Raji (cell line): ENCODE data around the gene ANKRD13A.

Experiments used
- POLR2A ChIP-seq: IDR thresholded peaks from 2 replicates; pipeline ENCODE4 v1.6.1; 2011; ENCODE audit warnings: low read depth, low read length, control low read depth; ENCODE audit not compliant: insufficient read depth

The ANKRD13A gene

DNA sequence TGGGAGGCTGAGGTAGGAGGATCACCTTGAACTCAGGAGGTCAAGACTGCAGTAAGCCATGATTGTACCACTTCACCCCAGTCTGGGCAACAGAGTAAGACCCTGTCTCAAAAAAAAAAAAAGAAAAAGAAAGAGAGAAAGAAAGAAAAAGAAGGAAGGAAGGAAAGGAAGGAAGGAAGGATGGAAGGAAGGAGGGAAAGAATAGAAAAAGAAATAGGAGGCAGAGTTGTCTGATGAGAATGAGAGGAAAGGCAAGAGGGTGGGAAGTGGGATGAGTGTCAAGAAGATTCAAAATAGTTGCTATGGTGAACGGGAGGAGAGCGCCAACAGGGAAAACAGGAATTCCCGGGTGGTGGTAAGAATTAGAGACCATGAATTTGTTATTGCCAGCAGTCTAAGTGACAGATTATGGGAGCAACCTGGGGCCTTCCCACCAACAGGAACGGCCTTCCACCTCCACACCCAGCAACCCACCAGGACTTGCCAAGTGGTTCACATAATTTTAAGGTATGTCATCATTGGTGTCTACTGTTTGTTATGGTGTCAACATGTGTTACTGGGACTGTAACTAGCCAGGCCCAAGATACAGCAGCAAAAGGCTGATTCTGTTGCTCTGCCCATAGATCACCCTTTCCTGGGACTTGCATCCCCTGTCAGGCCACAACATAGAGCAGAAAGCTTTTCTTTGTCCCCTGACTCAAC is 85.2 kb downstream of the ANKRD13A start:
- no peak for TF ChIP-seq POLR2A

DNA sequence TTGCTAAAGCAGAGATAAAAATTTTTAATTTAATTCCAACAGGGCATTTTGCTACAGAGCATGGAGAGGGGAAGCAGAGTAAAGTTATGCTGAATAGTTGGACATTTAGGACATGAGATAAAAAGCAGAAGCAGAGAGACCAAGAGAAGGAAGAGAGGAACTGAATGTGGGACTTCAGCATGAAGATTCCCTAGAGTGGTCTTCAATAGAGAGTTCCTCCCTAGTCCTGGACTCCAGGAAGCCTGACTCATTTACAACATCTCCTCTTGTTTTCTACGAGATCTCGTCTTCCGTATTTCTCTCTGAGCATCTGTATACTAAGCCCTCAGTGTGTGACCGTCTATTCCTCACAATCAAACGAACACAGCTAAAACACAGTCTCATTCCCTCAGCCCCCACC is 89.7 kb downstream of the ANKRD13A start:
- TF ChIP-seq POLR2A, result no peak
